Measurements from ENCODE around the gene BAHCC1. TPM values are rescaled to one million over a fixed set of nuclear protein-coding genes. Genes with fewer than 3 reads are reported as not detected.

Gene BAHCC1
- total RNA-seq, 2 donors from 2014 or later, result 0.02 to 0.14 TPM

GRCh38 chr17:81470944-81471817 lies 75.9 kb downstream of the BAHCC1 start:
- Mint-ChIP-seq H3K9me3 (no peaks in the 10 kb centered on the region), H3K36me3 (ENCODE audit: insufficient read depth in 2 of 2) (no peaks in the 10 kb centered on the region), H3K27me3 (ENCODE audit: low read depth) (no peaks in the 10 kb centered on the region), H3K4me1 (ENCODE audit: low read depth) (no peaks in the 10 kb centered on the region), H3K4me3 (no peak overlapping the region), H3K27ac (no peak overlapping the region)
- ATAC-seq (replicated peaks in 1 of 2) (no peak), DNase-seq (no peak)

DNA sequence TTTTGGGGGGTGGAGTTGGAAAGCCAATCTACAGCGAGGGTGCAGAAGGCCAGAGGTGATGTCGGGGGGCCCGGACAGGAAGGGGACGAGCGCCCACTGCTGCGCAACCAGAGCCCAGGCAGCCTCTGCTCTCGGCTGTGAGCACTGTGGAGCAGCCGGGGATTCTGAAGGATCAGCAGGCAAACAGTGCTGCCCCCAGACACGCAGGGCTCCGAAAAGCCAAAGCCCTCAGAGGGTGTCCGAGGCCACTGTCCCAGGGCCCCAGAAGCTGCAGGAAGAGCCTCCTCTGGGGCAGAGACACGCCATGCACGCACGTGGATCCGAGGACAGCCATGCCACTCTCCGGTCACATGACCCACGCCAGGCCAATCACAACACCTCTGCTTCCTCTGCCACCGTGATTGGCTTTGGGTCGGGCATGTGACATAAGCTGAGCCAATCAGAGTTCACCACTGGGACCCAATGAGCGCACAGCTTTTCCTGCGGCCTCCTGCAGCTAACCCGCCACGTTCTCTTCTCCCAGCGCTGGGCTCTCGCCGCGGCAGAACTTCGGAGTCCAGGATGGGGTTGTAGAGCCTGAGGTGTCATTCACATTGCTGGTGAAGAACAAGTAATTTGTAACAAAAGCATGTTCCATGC lies 76.7 kb downstream of the BAHCC1 start:
- H3K36me3 Mint-ChIP-seq (ENCODE audit: insufficient read depth in 2 of 2), result no peaks in the 10 kb centered on the region
- DNase-seq (no peak), ATAC-seq (replicated peaks in 1 of 2) (peak; percentile 37 to 73)
- H3K4me3 Mint-ChIP-seq, result no peak overlapping the region
- no peaks in the 10 kb centered on the region for H3K9me3 Mint-ChIP-seq
- H3K4me1 Mint-ChIP-seq (ENCODE audit: low read depth), result no peaks in the 10 kb centered on the region
- H3K27me3 Mint-ChIP-seq (ENCODE audit: low read depth), result no peaks in the 10 kb centered on the region
- H3K27ac Mint-ChIP-seq, result no peak overlapping the region

- H3K36me3 Mint-ChIP-seq (ENCODE audit: insufficient read depth in 2 of 2), result no peaks in the 10 kb centered on the region
- H3K27me3 Mint-ChIP-seq (ENCODE audit: low read depth), result peaks cover 4% of the 10 kb centered on the region
- DNase-seq (no peak), ATAC-seq (replicated peaks in 1 of 2) (no peak)
- H3K4me1 Mint-ChIP-seq (ENCODE audit: low read depth), result no peaks in the 10 kb centered on the region
- H3K4me3 Mint-ChIP-seq, result no peak overlapping the region
- no peak overlapping the region for H3K27ac Mint-ChIP-seq
- H3K9me3 Mint-ChIP-seq, result no peaks in the 10 kb centered on the region
Measured at GRCh38 chr17:81473019-81473418, 77.8 kb downstream of the BAHCC1 start.

DNA sequence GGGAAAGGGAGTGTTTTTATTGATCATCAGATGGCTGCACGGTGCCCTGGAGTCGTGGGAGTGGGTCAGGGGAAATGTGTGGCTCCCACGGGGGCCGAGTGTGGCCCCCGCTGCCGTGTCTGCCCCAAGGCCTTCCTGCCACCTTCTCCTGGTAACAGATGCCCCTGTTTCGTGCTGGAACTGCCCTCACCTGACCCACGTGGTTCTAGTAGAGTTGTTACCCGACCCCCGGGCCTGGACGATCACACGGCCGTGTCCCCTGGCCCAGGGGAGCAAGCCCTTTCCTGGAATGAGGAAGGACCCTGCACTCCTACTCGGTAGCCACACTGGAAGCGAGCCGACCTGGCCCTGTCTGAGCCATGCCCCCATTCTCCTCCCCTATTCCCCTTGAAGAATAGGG lies 79.7 kb downstream of the BAHCC1 start:
- H3K27me3 Mint-ChIP-seq (ENCODE audit: low read depth), result peaks cover 13% of the 10 kb centered on the region
- ATAC-seq (replicated peaks in 1 of 2) (no peak), DNase-seq (no peak)
- H3K27ac Mint-ChIP-seq, result no peak overlapping the region
- no peak overlapping the region for H3K4me3 Mint-ChIP-seq
- H3K9me3 Mint-ChIP-seq, result no peaks in the 10 kb centered on the region
- no peaks in the 10 kb centered on the region for H3K36me3 Mint-ChIP-seq (ENCODE audit: insufficient read depth in 2 of 2)
- no peaks in the 10 kb centered on the region for H3K4me1 Mint-ChIP-seq (ENCODE audit: low read depth)

- Mint-ChIP-seq H3K4me3 (no peak overlapping the region), H3K36me3 (ENCODE audit: insufficient read depth in 2 of 2) (no peaks in the 10 kb centered on the region), H3K27ac (no peak overlapping the region), H3K27me3 (ENCODE audit: low read depth) (peaks cover 23% of the 10 kb centered on the region), H3K9me3 (no peaks in the 10 kb centered on the region), H3K4me1 (ENCODE audit: low read depth) (no peaks in the 10 kb centered on the region)
- DNase-seq (no peak), ATAC-seq (replicated peaks in 1 of 2) (no peak)
Measured at GRCh38 chr17:81476097-81476496, 80.8 kb downstream of the BAHCC1 start.

GRCh38 chr17:81476635-81477034 lies 81.4 kb downstream of the BAHCC1 start:
- Mint-ChIP-seq H3K27ac (no peak overlapping the region), H3K4me3 (no peak overlapping the region), H3K36me3 (ENCODE audit: insufficient read depth in 2 of 2) (no peaks in the 10 kb centered on the region), H3K9me3 (no peaks in the 10 kb centered on the region), H3K27me3 (ENCODE audit: low read depth) (peaks cover 23% of the 10 kb centered on the region), H3K4me1 (ENCODE audit: low read depth) (peaks cover under 1% of the 10 kb centered on the region)
- ATAC-seq (replicated peaks in 1 of 2), result no peak
- DNase-seq, result no peak

DNA sequence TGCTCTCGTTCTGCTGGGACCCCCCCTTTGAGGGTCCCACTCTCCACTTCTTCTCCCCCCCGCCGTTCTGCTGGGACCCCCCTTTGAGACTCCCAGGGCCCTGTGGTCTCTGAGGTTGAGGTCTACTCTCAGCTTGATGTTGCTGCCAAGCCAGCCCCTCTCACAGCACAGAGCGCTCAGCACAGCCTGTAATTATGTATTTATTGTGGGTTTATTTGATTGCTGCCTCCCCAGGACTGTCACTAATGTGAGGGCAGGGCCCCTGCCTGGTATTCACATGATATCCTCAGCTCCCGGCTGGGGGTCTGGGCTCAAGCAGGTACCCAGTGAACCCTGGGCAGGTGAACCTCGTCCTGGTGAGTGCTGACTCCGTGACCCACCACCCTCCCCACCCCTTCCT lies 81.9 kb downstream of the BAHCC1 start:
- DNase-seq, result no peak
- ATAC-seq (replicated peaks in 1 of 2), result no peak
- Mint-ChIP-seq H3K27ac (no peak overlapping the region), H3K4me1 (ENCODE audit: low read depth) (peaks cover 6% of the 10 kb centered on the region), H3K36me3 (ENCODE audit: insufficient read depth in 2 of 2) (no peaks in the 10 kb centered on the region), H3K4me3 (no peak overlapping the region), H3K27me3 (ENCODE audit: low read depth) (peaks cover 28% of the 10 kb centered on the region), H3K9me3 (no peaks in the 10 kb centered on the region)

DNA sequence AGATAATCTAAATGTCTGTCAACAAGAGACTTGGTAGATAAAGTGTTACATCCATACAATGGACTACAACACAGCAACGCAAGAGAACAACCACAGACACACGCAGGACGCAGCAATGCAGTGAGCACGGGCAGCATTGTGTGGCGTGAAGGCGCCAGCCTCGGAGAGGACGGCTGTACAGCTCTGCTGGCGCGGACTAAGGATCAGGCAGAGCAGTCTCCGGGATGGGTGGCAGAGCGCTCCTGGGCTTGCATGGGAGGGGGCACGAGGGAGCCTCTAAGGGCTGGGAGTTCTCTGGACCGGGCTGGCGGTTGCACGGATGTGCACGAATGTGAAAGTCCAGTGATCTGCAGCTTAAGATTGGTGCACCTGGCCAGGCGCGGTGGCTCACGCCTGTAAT lies 82.9 kb downstream of the BAHCC1 start:
- Mint-ChIP-seq H3K4me1 (ENCODE audit: low read depth) (peaks cover 15% of the 10 kb centered on the region), H3K4me3 (no peak overlapping the region), H3K27me3 (ENCODE audit: low read depth) (peaks cover 37% of the 10 kb centered on the region)

GRCh38 chr17:81479175-81480071 lies 84.2 kb downstream of the BAHCC1 start:
- H3K4me3 Mint-ChIP-seq, result no peak overlapping the region
- H3K9me3 Mint-ChIP-seq, result no peaks in the 10 kb centered on the region
- H3K4me1 Mint-ChIP-seq (ENCODE audit: low read depth), result peaks cover 20% of the 10 kb centered on the region
- no peak for DNase-seq
- peaks cover 37% of the 10 kb centered on the region for H3K27me3 Mint-ChIP-seq (ENCODE audit: low read depth)
- H3K27ac Mint-ChIP-seq, result no peak overlapping the region
- no peaks in the 10 kb centered on the region for H3K36me3 Mint-ChIP-seq (ENCODE audit: insufficient read depth in 2 of 2)
- ATAC-seq (replicated peaks in 1 of 2), result no peak

More for the DNA sequence above, 82.9 kb downstream of the BAHCC1 start:
- Mint-ChIP-seq H3K9me3 (no peaks in the 10 kb centered on the region), H3K27ac (no peak overlapping the region), H3K36me3 (ENCODE audit: insufficient read depth in 2 of 2) (no peaks in the 10 kb centered on the region)
- no peak for ATAC-seq (replicated peaks in 1 of 2)
- no peak for DNase-seq

DNA sequence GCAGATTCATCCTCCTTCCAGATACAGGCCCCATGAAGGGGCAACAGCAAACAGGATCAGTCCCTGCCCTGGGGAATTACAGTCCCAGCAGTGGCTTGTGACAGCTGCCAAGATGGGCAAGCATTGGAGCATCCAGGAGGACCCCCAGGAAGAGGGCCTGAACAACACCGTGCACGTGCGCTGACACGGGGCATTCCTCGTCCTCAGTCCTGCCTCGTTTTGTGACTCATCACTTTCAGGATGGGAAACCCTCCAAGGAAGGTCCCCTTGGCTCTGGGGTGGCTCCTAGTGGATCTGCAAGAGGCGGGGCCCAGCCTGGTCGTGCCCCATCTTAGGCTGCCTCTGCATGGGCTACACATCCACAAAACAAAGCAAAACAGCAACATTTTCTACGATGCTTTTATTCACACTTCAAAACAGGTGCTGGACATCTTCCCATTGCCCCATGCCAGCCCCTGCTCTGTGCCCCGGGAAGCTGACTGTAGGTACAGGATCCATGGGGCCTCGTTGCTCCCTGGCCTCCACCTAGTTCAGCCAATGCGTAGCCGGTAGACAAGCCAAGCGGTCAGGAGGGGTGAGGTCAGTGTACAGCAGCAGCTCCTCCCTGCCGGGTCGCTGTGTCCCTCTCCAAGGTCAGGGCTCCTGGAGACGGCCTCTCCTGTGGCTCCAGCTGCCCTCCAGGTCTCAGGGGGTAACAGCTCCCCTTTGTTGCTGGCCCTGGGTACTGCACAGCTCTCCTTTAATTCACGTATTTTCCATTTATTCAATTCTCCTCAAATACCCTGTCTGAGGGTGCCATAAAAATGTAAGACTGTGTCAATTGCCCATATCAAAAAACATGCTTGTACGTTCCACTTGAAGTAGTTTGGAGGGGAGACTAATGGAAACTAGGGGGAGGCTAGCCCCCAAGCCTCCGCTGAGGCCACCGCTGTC lies 85.1 kb downstream of the BAHCC1 start:
- no peaks in the 10 kb centered on the region for H3K9me3 Mint-ChIP-seq

GRCh38 chr17:81481073-81481799 lies 86.0 kb downstream of the BAHCC1 start:
- H3K9me3 Mint-ChIP-seq, result no peaks in the 10 kb centered on the region
- H3K27me3 Mint-ChIP-seq (ENCODE audit: low read depth), result peaks cover 43% of the 10 kb centered on the region
- no peaks in the 10 kb centered on the region for H3K36me3 Mint-ChIP-seq (ENCODE audit: insufficient read depth in 2 of 2)
- H3K4me3 Mint-ChIP-seq, result peak overlapping the region; percentile 72 to 75
- DNase-seq (peak; percentile 67 to 74), ATAC-seq (replicated peaks in 1 of 2) (peak; percentile 66 to 82)
- H3K4me1 Mint-ChIP-seq (ENCODE audit: low read depth), result peaks cover 25% of the 10 kb centered on the region
- no peak overlapping the region for H3K27ac Mint-ChIP-seq

More for the DNA sequence above, 85.1 kb downstream of the BAHCC1 start:
- H3K27ac Mint-ChIP-seq, result no peak overlapping the region
- DNase-seq (no peak), ATAC-seq (replicated peaks in 1 of 2) (no peak)
- H3K4me1 Mint-ChIP-seq (ENCODE audit: low read depth), result peaks cover 20% of the 10 kb centered on the region
- peaks cover 37% of the 10 kb centered on the region for H3K27me3 Mint-ChIP-seq (ENCODE audit: low read depth)
- no peaks in the 10 kb centered on the region for H3K36me3 Mint-ChIP-seq (ENCODE audit: insufficient read depth in 2 of 2)
- H3K4me3 Mint-ChIP-seq, result no peak overlapping the region
